Naive thymus-derived CD8-positive, alpha-beta T cell (primary cell): ENCODE measurements around the gene SLC25A26. TPM values are rescaled to one million over a fixed set of nuclear protein-coding genes. Genes with fewer than 3 reads are reported as not detected.
A peak's percentile ranks its signal among the peaks of the same experiment; 100 is the strongest.

Experiments used
- ATAC-seq, 2 donors: fragments of 150-1000 bp; cut with Tn5 transposase in 1 of 2; sonication (Bioruptor Pico), chemical (Tn5 transposase) in 1 of 2; 1 replicate in 1 of 2; 2 replicates in 1 of 2; pipeline ENCODE4 v1.10.0; 2021; ENCODE audit warnings: mild to moderate bottlenecking in 2 of 2, moderate library complexity in 2 of 2
- POLR2A ChIA-PET: fragments of 350-600 bp; sonication (Branson Sonifier 250); formaldehyde crosslinking; loops from one replicate; lab custom pipeline; 2021; ENCODE audit warnings: antibody characterized with exemption; lab: Charles Lee
- DNase-seq, 10 donors: peaks; one replicate each; pipeline versions ENCODE4 v3.0.0 to v3.0.0-alpha.2; 2020 to 2022
- H3K27ac Mint-ChIP-seq, 10 donors: one replicate each; pipeline ENCODE4 v1.8.0; 2020 to 2022; ENCODE audit warnings: mild to moderate bottlenecking in 10 of 10, mixed read lengths in 10 of 10, moderate library complexity in 4 of 10, inconsistent platforms in 1 of 10
- H3K27me3 Mint-ChIP-seq, 5 donors: one replicate each; pipeline ENCODE4 v1.8.0; 2021 to 2022; ENCODE audit warnings: mixed read lengths in 5 of 5
- H3K36me3 Mint-ChIP-seq, 3 donors: one replicate each; pipeline ENCODE4 v1.8.0; 2020 to 2022; ENCODE audit warnings: mixed read lengths in 3 of 3, mild to moderate bottlenecking in 2 of 3, inconsistent platforms in 1 of 3
- H3K4me1 Mint-ChIP-seq, 4 donors: one replicate each; pipeline ENCODE4 v1.8.0; 2021 to 2022; ENCODE audit warnings: mixed read lengths in 4 of 4
- H3K4me3 Mint-ChIP-seq, 10 donors: one replicate each; pipeline ENCODE4 v1.8.0; 2020 to 2022; ENCODE audit warnings: mild to moderate bottlenecking in 10 of 10, mixed read lengths in 10 of 10, moderate library complexity in 6 of 10, inconsistent platforms in 1 of 10
- H3K9me3 Mint-ChIP-seq, 9 donors: one replicate each; pipeline ENCODE4 v1.8.0; 2020 to 2022; ENCODE audit warnings: mixed read lengths in 9 of 9, mild to moderate bottlenecking in 3 of 9, inconsistent platforms in 1 of 9, moderate library complexity in 1 of 9
- polyA plus RNA-seq, 3 donors: library from polyadenylated mRNA; unstranded; fragments of 300-500 nt; fragmentation: Illumina TruSeq; gene quantifications; one replicate each; pipeline ENCODE4 v1.2.3, GENCODE V29; 2021
- total RNA-seq, 8 experiments: library from RNA in 2 of 8; stranded (reverse) in 2 of 8; gene quantifications; one replicate each; pipeline ENCODE4 v1.2.3 and lab custom pipeline; 2021 to 2026

The SLC25A26 gene
- total and polyA plus RNA-seq, 5 experiments from 2014 or later, result 19.0 to 62.5 (median 49.3) TPM

GRCh38 chr3:66363148-66363547, 142.3 kb downstream of the SLC25A26 start:
- peaks cover 0 to 38% (median 28%) of the 10 kb centered on the region in 3 donors for H3K36me3 Mint-ChIP-seq
- POLR2A ChIA-PET, result no interaction called here
- H3K27me3 Mint-ChIP-seq, result no peaks in the 10 kb centered on the region

GRCh38 chr3:66365080-66365479, 144.3 kb downstream of the SLC25A26 start:
- DNase-seq (no peak), ATAC-seq (no peak)
- H3K9me3 Mint-ChIP-seq, result no peaks in the 10 kb centered on the region
- H3K27me3 Mint-ChIP-seq, result no peaks in the 10 kb centered on the region
- H3K4me3 Mint-ChIP-seq, result no peak overlapping the region
- peaks cover 0 to 4% (median 2%) of the 10 kb centered on the region in 4 donors for H3K4me1 Mint-ChIP-seq
- peaks cover 0 to 48% (median 28%) of the 10 kb centered on the region in 3 donors for H3K36me3 Mint-ChIP-seq
- peak overlapping the region in 1 of 10 donors; percentile 11 for H3K27ac Mint-ChIP-seq
- POLR2A ChIA-PET, result no interaction called here

More at GRCh38 chr3:66363148-66363547, 142.3 kb downstream of the SLC25A26 start:
- no peak overlapping the region for H3K4me3 Mint-ChIP-seq
- ATAC-seq, result no peak
- H3K27ac Mint-ChIP-seq, result peak overlapping the region in 1 of 10 donors; percentile 77
- H3K9me3 Mint-ChIP-seq, result no peaks in the 10 kb centered on the region
- DNase-seq, result no peak
- H3K4me1 Mint-ChIP-seq, result peaks cover 0 to 2% (median under 1%) of the 10 kb centered on the region in 4 donors

- H3K27me3 Mint-ChIP-seq, result no peaks in the 10 kb centered on the region
- H3K4me1 Mint-ChIP-seq, result peaks cover 0 to 7% (median 2%) of the 10 kb centered on the region in 4 donors
- DNase-seq (no peak), ATAC-seq (no peak)
- no peaks in the 10 kb centered on the region for H3K9me3 Mint-ChIP-seq
- peak overlapping the region in 1 of 10 donors; percentile 21 for H3K27ac Mint-ChIP-seq
- peaks cover 5 to 47% (median 33%) of the 10 kb centered on the region in 3 donors for H3K36me3 Mint-ChIP-seq
- POLR2A ChIA-PET, result no interaction called here
- no peak overlapping the region for H3K4me3 Mint-ChIP-seq
These were observed 145.9 kb downstream of the SLC25A26 start for GRCh38 chr3:66366747-66367146.

- DNase-seq, result no peak
- ATAC-seq, result no peak
- POLR2A ChIA-PET, result no interaction called here
- H3K4me3 Mint-ChIP-seq, result no peak overlapping the region
- no peaks in the 10 kb centered on the region for H3K9me3 Mint-ChIP-seq
- peaks cover 5 to 38% (median 32%) of the 10 kb centered on the region in 3 donors for H3K36me3 Mint-ChIP-seq
- H3K27me3 Mint-ChIP-seq, result no peaks in the 10 kb centered on the region
- H3K27ac Mint-ChIP-seq, result peak overlapping the region in 1 of 10 donors; percentile 44
- peaks cover 0 to 7% (median 3%) of the 10 kb centered on the region in 4 donors for H3K4me1 Mint-ChIP-seq
These were observed 147.2 kb downstream of the SLC25A26 start for GRCh38 chr3:66367979-66368378.

- POLR2A ChIA-PET, result no interaction called here
- H3K4me3 Mint-ChIP-seq, result no peak overlapping the region
- no peaks in the 10 kb centered on the region for H3K27me3 Mint-ChIP-seq
- H3K36me3 Mint-ChIP-seq, result peaks cover 12 to 46% (median 45%) of the 10 kb centered on the region in 3 donors
- DNase-seq (no peak), ATAC-seq (no peak)
- H3K27ac Mint-ChIP-seq, result peak overlapping the region in 4 of 10 donors; percentile 9 to 45 (median 12)
- H3K4me1 Mint-ChIP-seq, result peaks cover 0 to 7% (median 3%) of the 10 kb centered on the region in 4 donors
- no peaks in the 10 kb centered on the region for H3K9me3 Mint-ChIP-seq
These were observed 149.4 kb downstream of the SLC25A26 start for GRCh38 chr3:66370179-66370578.

GRCh38 chr3:66371432-66371831, 150.6 kb downstream of the SLC25A26 start:
- Mint-ChIP-seq H3K27me3 (no peaks in the 10 kb centered on the region), H3K9me3 (no peaks in the 10 kb centered on the region), H3K27ac (peak overlapping the region in 5 of 10 donors; percentile 2 to 66 (median 35)), H3K4me1 (peaks cover 0 to 7% (median 3%) of the 10 kb centered on the region in 4 donors), H3K36me3 (peaks cover 20 to 56% (median 54%) of the 10 kb centered on the region in 3 donors), H3K4me3 (no peak overlapping the region)
- ATAC-seq (no peak), DNase-seq (no peak)
- POLR2A ChIA-PET, result no interaction called here

- DNase-seq (peak in 2 of 10 donors; percentile 17 to 28), ATAC-seq (no peak)
- H3K9me3 Mint-ChIP-seq, result no peaks in the 10 kb centered on the region
- no peaks in the 10 kb centered on the region for H3K27me3 Mint-ChIP-seq
- H3K4me1 Mint-ChIP-seq, result peaks cover 1 to 11% (median 3%) of the 10 kb centered on the region in 4 donors
- peak overlapping the region in 6 of 10 donors; percentile 15 to 67 (median 47) for H3K27ac Mint-ChIP-seq
- POLR2A ChIA-PET, result no interaction called here
- peaks cover 29 to 68% (median 61%) of the 10 kb centered on the region in 3 donors for H3K36me3 Mint-ChIP-seq
- H3K4me3 Mint-ChIP-seq, result no peak overlapping the region
These were observed 152.0 kb downstream of the SLC25A26 start for GRCh38 chr3:66372681-66373350.

GRCh38 chr3:66376568-66376967, 155.8 kb downstream of the SLC25A26 start:
- peaks cover 2 to 16% (median 7%) of the 10 kb centered on the region in 4 donors for H3K4me1 Mint-ChIP-seq
- H3K9me3 Mint-ChIP-seq, result peaks cover 0 to 16% (median 0%) of the 10 kb centered on the region in 9 donors
- H3K27ac Mint-ChIP-seq, result peak overlapping the region in 2 of 10 donors; percentile 45 to 78
- DNase-seq (no peak), ATAC-seq (no peak)
- H3K27me3 Mint-ChIP-seq, result no peaks in the 10 kb centered on the region
- peaks cover 52 to 83% (median 76%) of the 10 kb centered on the region in 3 donors for H3K36me3 Mint-ChIP-seq
- no peak overlapping the region for H3K4me3 Mint-ChIP-seq
- POLR2A ChIA-PET, result no interaction called here

- DNase-seq (no peak), ATAC-seq (peak; percentile 30 to 36)
- peaks cover 2 to 13% (median 7%) of the 10 kb centered on the region in 4 donors for H3K4me1 Mint-ChIP-seq
- POLR2A ChIA-PET, result no interaction called here
- H3K27me3 Mint-ChIP-seq, result no peaks in the 10 kb centered on the region
- no peak overlapping the region for H3K4me3 Mint-ChIP-seq
- peaks cover 58 to 89% (median 88%) of the 10 kb centered on the region in 3 donors for H3K36me3 Mint-ChIP-seq
- H3K9me3 Mint-ChIP-seq, result peaks cover 0 to 29% (median 2%) of the 10 kb centered on the region in 9 donors
- peak overlapping the region; percentile 51 to 93 (median 78) for H3K27ac Mint-ChIP-seq
These were observed 157.0 kb downstream of the SLC25A26 start for GRCh38 chr3:66377800-66378199.

- POLR2A ChIA-PET, result no interaction called here
- Mint-ChIP-seq H3K4me3 (no peak overlapping the region), H3K36me3 (peaks cover 58 to 90% (median 89%) of the 10 kb centered on the region in 3 donors), H3K27ac (peak overlapping the region; percentile 44 to 93 (median 79)), H3K27me3 (no peaks in the 10 kb centered on the region), H3K9me3 (peaks cover 0 to 32% (median 2%) of the 10 kb centered on the region in 9 donors), H3K4me1 (peaks cover 2 to 13% (median 7%) of the 10 kb centered on the region in 4 donors)
- DNase-seq (peak in 3 of 10 donors; percentile 5 to 20 (median 11)), ATAC-seq (peak in 1 of 2 donors; percentile 33)
These were observed 157.5 kb downstream of the SLC25A26 start for GRCh38 chr3:66378256-66378655.

- Mint-ChIP-seq H3K9me3 (peaks cover 0 to 45% (median 2%) of the 10 kb centered on the region in 9 donors), H3K4me1 (peaks cover 6 to 13% (median 7%) of the 10 kb centered on the region in 4 donors), H3K4me3 (no peak overlapping the region), H3K36me3 (peaks cover 64 to 93% (median 91%) of the 10 kb centered on the region in 3 donors), H3K27me3 (no peaks in the 10 kb centered on the region), H3K27ac (peak overlapping the region in 3 of 10 donors; percentile 9 to 28 (median 27))
- ATAC-seq (no peak), DNase-seq (no peak)
- POLR2A ChIA-PET, result no interaction called here
These were observed 158.8 kb downstream of the SLC25A26 start for GRCh38 chr3:66379565-66379964.

GRCh38 chr3:66380200-66380932, 159.6 kb downstream of the SLC25A26 start:
- H3K4me3 Mint-ChIP-seq, result no peak overlapping the region
- H3K4me1 Mint-ChIP-seq, result peaks cover 6 to 13% (median 7%) of the 10 kb centered on the region in 4 donors
- peaks cover 0 to 53% (median 2%) of the 10 kb centered on the region in 9 donors for H3K9me3 Mint-ChIP-seq
- no peaks in the 10 kb centered on the region for H3K27me3 Mint-ChIP-seq
- H3K27ac Mint-ChIP-seq, result peak overlapping the region in 3 of 10 donors; percentile 25 to 43 (median 27)
- POLR2A ChIA-PET, result no interaction called here
- ATAC-seq (no peak), DNase-seq (no peak)
- H3K36me3 Mint-ChIP-seq, result peaks cover 69 to 98% (median 93%) of the 10 kb centered on the region in 3 donors
